ENCODE measurements around the gene RUFY4. TPM values are rescaled to one million over a fixed set of nuclear protein-coding genes. Genes with fewer than 3 reads are reported as not detected.

Gene RUFY4
- total and polyA plus RNA-seq, 2 of the 13 experiments (the other 11 are each of a cell fraction or from before 2014, with no cell fraction given), result not detected

- no peak for TF ChIP-seq ZBTB26 (CRISPR knock-in tag; IDR thresholded peaks at IDR 0.05; ENCODE audit: borderline replicate concordance)
- no peak for TF ChIP-seq SOX5 (CRISPR knock-in tag; IDR thresholded peaks at IDR 0.05; ENCODE audit: borderline replicate concordance)
These were observed 12.6 kb downstream of the RUFY4 start (continued) for GRCh38 chr2:218081695-218082094.

GRCh38 chr2:218082586-218083351 lies 13.7 kb downstream of the RUFY4 start:
- no peak for ATAC-seq
- 42% methylated on average over 14 of the region's 14 CpGs for WGBS (ENCODE audit: low lambda C conversion rate)
- Histone ChIP-seq H3K9me3 (ENCODE audit: low read length) (peaks cover 6% of the 10 kb centered on the region; the same call in 1 of the 2 replicates), H3K4me2 (ENCODE audit: low read depth, low read length) (no peak overlapping the region), H3K4me1 (ENCODE audit: insufficient read depth, low read length) (peaks cover 14% of the 10 kb centered on the region), H3K79me2 (ENCODE audit: insufficient read depth, low read length) (no peaks in the 10 kb centered on the region), H4K20me1 (ENCODE audit: insufficient read depth, low read length) (no peaks in the 10 kb centered on the region), H3K27ac (ENCODE audit: extremely low read length, insufficient read depth, low read length) (no peak overlapping the region), H3K27me3 (ENCODE audit: control insufficient read depth in 1 of 2, insufficient read depth in 2 of 2, low read length in 2 of 2) (peaks cover 0 to 11% of the 10 kb centered on the region in 2 experiments; a peak in 3 of 5 replicates), H2AFZ (ENCODE audit: low read length) (no peak overlapping the region), H3K36me3 (replicated peaks in 1 of 2; ENCODE audit: control insufficient read depth in 1 of 2, insufficient read depth in 2 of 2, low read length in 2 of 2) (no peaks in the 10 kb centered on the region), H3K4me3 (replicated peaks in 1 of 3; ENCODE audit: insufficient read depth in 1 of 3, low read depth in 2 of 3, low read length in 3 of 3) (no peak overlapping the region), H3K9ac (ENCODE audit: insufficient read depth, low read depth, low read length) (no peak overlapping the region)
- BruUV-seq (replicated peaks), result no TSS peak
- no peak for DNase-seq (ENCODE audit: low spot score)
- in situ Hi-C loops (cut with HindIII; ENCODE audit: extremely low pct_ligation_motif_present, low pct_unique_long_range_greater_than_20kb) (no loop called here), intact Hi-C loops (cut with micrococcal nuclease; ENCODE audit: unreplicated experiment) (no loop called here)
- FAIRE-seq, result no peak
- ChIA-PET POLR2A (no interaction called here), CTCF (ENCODE audit: low intra/inter-chr PET ratio, low total read pairs) (no interaction called here)
- TF ChIP-seq ONECUT2 (CRISPR knock-in tag; IDR thresholded peaks at IDR 0.05), result no peak
- no peak for TF ChIP-seq MEIS1 (CRISPR knock-in tag; IDR thresholded peaks at IDR 0.05; ENCODE audit: borderline replicate concordance)
- no peak for TF ChIP-seq SP5 (CRISPR knock-in tag; IDR thresholded peaks at IDR 0.05; ENCODE audit: borderline replicate concordance, low read depth)
- TF ChIP-seq PRMT3 (CRISPR knock-in tag; IDR thresholded peaks at IDR 0.05; ENCODE audit: borderline replicate concordance, low read depth), result no peak
- TF ChIP-seq ZNF10 (CRISPR knock-in tag; IDR thresholded peaks at IDR 0.05; ENCODE audit: borderline replicate concordance, low read depth), result no peak
- no peak for TF ChIP-seq ZNF510 (CRISPR knock-in tag; IDR thresholded peaks at IDR 0.05; ENCODE audit: low read depth)
- TF ChIP-seq AHDC1 (CRISPR knock-in tag; IDR thresholded peaks at IDR 0.05; ENCODE audit: borderline replicate concordance), result no peak
- TF ChIP-seq ZNF33A (CRISPR knock-in tag; IDR thresholded peaks at IDR 0.05; ENCODE audit: borderline replicate concordance), result no peak
- TF ChIP-seq ZBTB7B (CRISPR knock-in tag; IDR thresholded peaks at IDR 0.05), result no peak
- no peak for TF ChIP-seq CCAR2 (optimal IDR thresholded peaks at IDR 0.05; ENCODE audit: low read depth, low read length)
- no peak for TF ChIP-seq ZNF280B (CRISPR knock-in tag; IDR thresholded peaks at IDR 0.05; ENCODE audit: borderline replicate concordance)
- no peak for TF ChIP-seq YY1 (IDR thresholded peaks at IDR 0.05; ENCODE audit: insufficient read depth, insufficient replicate concordance, low read depth, low read length)
